GM12878 (cell line): Measurements from ENCODE around the gene PILRB. TPM values are rescaled to one million over a fixed set of nuclear protein-coding genes. Genes with fewer than 3 reads are reported as not detected.
A peak's percentile ranks its signal among the peaks of the same experiment; 100 is the strongest.

Experiments
- ATAC-seq: fragments of 200-7000 bp; cut with Tn5 transposase; 3 replicates; pipeline ENCODE4 v1.9.1; 2020; ENCODE audit warnings: mild to moderate bottlenecking, moderate library complexity
- BruUV-seq: library from RNA; stranded (reverse); fragments of 400-500 nt; replicated peaks from 2 replicates; lab custom pipeline; 2021; lab: Mats Ljungman, UMichigan
- CTCF ChIA-PET: fragments of 300-600 bp; sonication (Branson Sonifier 250); formaldehyde crosslinking; extraction: SDS; loops from one replicate; lab custom pipeline; 2021; ENCODE audit warnings: inconsistent platforms; lab: Yijun Ruan, JAX
- POLR2A ChIA-PET: fragments of 350-600 bp; formaldehyde crosslinking; extraction: SDS; loops from one replicate; lab custom pipeline; 2021; ENCODE audit warnings: inconsistent platforms; lab: Charles Lee
- RAD21 ChIA-PET: fragments of 300-600 bp; sonication (Branson Sonifier 250); formaldehyde crosslinking; loops from one replicate; lab custom pipeline; 2023; ENCODE audit warnings: antibody characterized with exemption; ENCODE audit not compliant: unreplicated experiment; lab: Charles Lee
- SMC1A ChIA-PET: fragments of 300-600 bp; sonication (Branson Sonifier 250); formaldehyde crosslinking; loops from one replicate; lab custom pipeline; 2023; ENCODE audit not compliant: unreplicated experiment, uncharacterized antibody; lab: Charles Lee
- DNase-seq: peaks from one replicate; pipeline ENCODE4 v3.0.0-alpha.2; 2011; ENCODE audit warnings: low read depth, low spot score
- FAIRE-seq: peaks from 3 replicates; lab custom pipeline; 2011; peaks lifted over from hg19 to GRCh38; lab: Jason Lieb, UNC
- H2AFZ ChIP-seq: 2 replicates; pipeline ENCODE4 v1.6.0; 2011; ENCODE audit warnings: low read depth, low read length, control low read depth; ENCODE audit not compliant: control insufficient read depth
- H3K27ac ChIP-seq: 2 replicates; pipeline ENCODE4 v1.5.1; 2011; ENCODE audit warnings: control low read depth; ENCODE audit not compliant: control insufficient read depth, insufficient read depth
- H3K27me3 ChIP-seq, 2 experiments: replicated peaks in 1 of 2; 2 replicates each; pipeline versions ENCODE4 v1.6.0 to v1.6.1; 2011; ENCODE audit warnings: low read length in 1 of 2; ENCODE audit not compliant: control insufficient read depth in 2 of 2, insufficient read depth in 2 of 2
- H3K36me3 ChIP-seq, 2 experiments: 2 replicates each; pipeline ENCODE4 v1.5.1; 2011; ENCODE audit warnings: low read length in 1 of 2; ENCODE audit not compliant: control insufficient read depth in 2 of 2, insufficient read depth in 2 of 2
- H3K4me1 ChIP-seq: 2 replicates; pipeline ENCODE4 v1.6.1; 2011; ENCODE audit warnings: mild to moderate bottlenecking, low read length, moderate library complexity, mixed read lengths; ENCODE audit not compliant: control insufficient read depth, insufficient read depth
- H3K4me2 ChIP-seq: 2 replicates; pipeline ENCODE4 v1.6.0; 2011; ENCODE audit warnings: control low read depth; ENCODE audit not compliant: control insufficient read depth, insufficient read depth
- H3K4me3 ChIP-seq: fragments of 200-600 bp; sonication (generic); 2 replicates; pipeline ENCODE4 v1.5.1; 2016
- H3K79me2 ChIP-seq: 2 replicates; pipeline ENCODE4 v1.6.0; 2011; ENCODE audit warnings: low read length; ENCODE audit not compliant: control insufficient read depth, insufficient read depth
- H3K9ac ChIP-seq: 2 replicates; pipeline ENCODE4 v1.8.0; 2011; ENCODE audit warnings: low read length, control low read depth, mixed read lengths; ENCODE audit not compliant: control insufficient read depth, insufficient read depth
- H3K9me3 ChIP-seq: replicated peaks from 3 replicates; pipeline ENCODE4 v1.5.1; 2011; ENCODE audit warnings: mild to moderate bottlenecking, low read length; ENCODE audit not compliant: control insufficient read depth, insufficient read depth
- H4K20me1 ChIP-seq: 2 replicates; pipeline ENCODE4 v1.6.0; 2011; ENCODE audit not compliant: control insufficient read depth, insufficient read depth
- ATF7 ChIP-seq: fragments of 450-650 bp; IDR thresholded peaks from 2 replicates; pipeline ENCODE4 v1.6.1; 2016; ENCODE audit warnings: low read depth, mild to moderate bottlenecking
- FOXK2 ChIP-seq: fragments of 450-650 bp; IDR thresholded peaks from 2 replicates; pipeline ENCODE4 v1.6.1; 2017; ENCODE audit warnings: mild to moderate bottlenecking, moderate library complexity
- HCFC1 ChIP-seq: fragments of 150-350 bp; IDR thresholded peaks from 2 replicates; pipeline ENCODE4 v1.6.1; 2014; ENCODE audit warnings: low read length
- MLLT1 ChIP-seq: fragments of 450-650 bp; IDR thresholded peaks from 2 replicates; pipeline ENCODE4 v1.6.1; 2016; ENCODE audit warnings: mild to moderate bottlenecking
- NR2C1 ChIP-seq: fragments of 450-650 bp; IDR thresholded peaks from 2 replicates; pipeline ENCODE4 v1.6.1; 2017; ENCODE audit warnings: antibody characterized with exemption, mild to moderate bottlenecking, moderate library complexity
- SPI1 ChIP-seq: IDR thresholded peaks from 2 replicates; pipeline ENCODE4 v1.6.1; 2011; ENCODE audit warnings: low read depth, mild to moderate bottlenecking, low read length, moderate library complexity, borderline replicate concordance; ENCODE audit not compliant: insufficient read depth
- SREBF1 ChIP-seq: IDR thresholded peaks from 2 replicates; pipeline ENCODE4 v1.6.1; 2012; ENCODE audit warnings: mild to moderate bottlenecking, low read length
- USF1 ChIP-seq: IDR thresholded peaks from 2 replicates; pipeline ENCODE4 v1.6.1; 2011; ENCODE audit warnings: borderline replicate concordance, low read depth, mild to moderate bottlenecking, moderate library complexity, mixed read lengths, low read length; ENCODE audit not compliant: insufficient read depth; ENCODE audit errors: extremely low read length
- ZNF384 ChIP-seq: IDR thresholded peaks from 2 replicates; pipeline ENCODE4 v1.6.1; 2012; ENCODE audit warnings: low read depth, mild to moderate bottlenecking, low read length, improper control_type of control experiment, borderline replicate concordance
- ZNF622 ChIP-seq: fragments of 450-650 bp; IDR thresholded peaks from 2 replicates; pipeline ENCODE4 v1.6.1; 2017; ENCODE audit warnings: mild to moderate bottlenecking, inconsistent platforms
- in situ Hi-C: fragments of 300-500 bp; cut with MboI; formaldehyde crosslinking; loops from 9 replicates; pipeline ENCODE4 v1.14.3; 2018; ENCODE audit warnings: mixed read lengths
- intact Hi-C: fragments of 100-400 bp; cut with micrococcal nuclease; formaldehyde crosslinking; loops from one replicate; pipeline ENCODE4 v1.14.2; 2022; ENCODE audit not compliant: unreplicated experiment
- polyA plus RNA-seq, 11 experiments: library from polyadenylated mRNA; depleted of rRNA in 4 of 11; unstranded in 6 of 11; stranded (reverse) in 5 of 11; fragments of >200 nt; fragmentation: Nextera tagmentation in 4 of 11; fragmentation: Illumina TruSeq in 1 of 11; extraction: Ambion mirVana in 4 of 11; extraction: Trizol in 1 of 11; gene quantifications; 1 replicate in 1 of 11; 2 replicates in 10 of 11; pipeline versions ENCODE4 v1.2.1 to v1.2.3, GENCODE V29; 2011 to 2016; ENCODE audit warnings: inconsistent platforms in 2 of 11, missing spikeins in 2 of 11, low read depth in 1 of 11
- total RNA-seq, 4 experiments: library from RNA; depleted of rRNA in 3 of 4; stranded (reverse); fragments of >200 nt in 3 of 4; fragmentation: Illumina TruSeq in 1 of 4; extraction: Trizol in 1 of 4; gene quantifications; 2 replicates each; pipeline versions ENCODE4 v1.2.1 to v1.2.3, GENCODE V29; 2013 to 2021

The PILRB gene
- total and polyA plus RNA-seq, 10 of the 15 experiments (the other 5 are each of a cell fraction or from before 2014, with no cell fraction given): 2.6 to 50.3 (median 22.0) TPM

- no TSS peak for BruUV-seq
- ATAC-seq (peak; percentile 60), DNase-seq (no peak), FAIRE-seq (peak; percentile 64)
- Histone ChIP-seq H3K36me3 (no peaks in the 10 kb centered on the region), H2AFZ (peak overlapping the region; percentile 54), H3K79me2 (no peaks in the 10 kb centered on the region), H3K4me3 (no peak overlapping the region; the same call in 1 of the 2 replicates), H3K4me2 (peak overlapping the region; percentile 73), H3K27me3 (no peaks in the 10 kb centered on the region), H4K20me1 (no peaks in the 10 kb centered on the region), H3K4me1 (peaks cover 11% of the 10 kb centered on the region), H3K9me3 (no peaks in the 10 kb centered on the region; the same call in 2 of the 3 replicates), H3K27ac (peak overlapping the region; percentile 50), H3K9ac (peak overlapping the region; percentile 19; the same call in 1 of the 2 replicates)
- SMC1A ChIA-PET: interaction anchor here (1.2 to 2.4 kb wide), 4 partner anchors 9 to 48 kb away, joined by 3 to 8 read pairs (median 5); partner anchors contain the start of gene ZCWPW1
- RAD21 ChIA-PET: interaction anchor here (1.6 kb wide), 1 partner anchor 39 kb away, joined by 5 read pairs; no protein-coding TSS in a partner anchor
- TF ChIP-seq SREBF1 (no peak), ZNF384 (no peak), HCFC1 (no peak), MLLT1 (no peak), USF1 (no peak), ZNF622 (no peak), ATF7 (no peak), FOXK2 (no peak), SPI1 (no peak), NR2C1 (no peak)
- CTCF ChIA-PET: interaction anchor here (1.0 to 1.7 kb wide), 2 partner anchors 39 to 64 kb away, joined by 3 to 7 read pairs; no protein-coding TSS in a partner anchor
- in situ Hi-C loops: no loop called here
- POLR2A ChIA-PET: interaction anchor here (0.6 to 1.4 kb wide), 5 partner anchors 11 to 263 kb away, joined by 3 to 4 read pairs (median 3); partner anchors contain the start of gene MEPCE
- intact Hi-C loops: no loop called here
Measured at GRCh38 chr7:100413346-100413745, 55.4 kb downstream of the PILRB start.
